Fibroblast of villous mesenchyme (primary cell): ENCODE data around the gene SIRPB1. TPM values are rescaled to one million over a fixed set of nuclear protein-coding genes. Genes with fewer than 3 reads are reported as not detected.

Source experiments
- DNase-seq: peaks from one replicate; pipeline ENCODE4 v3.0.0-alpha.2; 2010; ENCODE audit warnings: low read depth
- H3K4me3 ChIP-seq: 2 replicates; pipeline ENCODE4 v1.5.1; 2011; ENCODE audit warnings: low read depth, mild to moderate bottlenecking, low read length
- CTCF ChIP-seq: IDR thresholded peaks from 2 replicates; pipeline ENCODE4 v1.5.1; 2012; ENCODE audit warnings: low read depth, mild to moderate bottlenecking, low read length; ENCODE audit not compliant: insufficient read depth
- total RNA-seq: library from RNA; depleted of rRNA; stranded (reverse); fragments of >200 nt; gene quantifications from 2 replicates; pipeline ENCODE4 v1.2.3, GENCODE V29; 2012

Gene SIRPB1
- total RNA-seq, 1 donor, result not detected

- TF ChIP-seq CTCF, result no peak
- no peak overlapping the region for H3K4me3 ChIP-seq
- no peak for DNase-seq
Observed at GRCh38 chr20:1630186-1630585, 10.4 kb upstream of the SIRPB1 start.

GRCh38 chr20:1629321-1629720 lies 9.5 kb upstream of the SIRPB1 start:
- TF ChIP-seq CTCF, result no peak
- DNase-seq, result no peak
- no peak overlapping the region for H3K4me3 ChIP-seq

GRCh38 chr20:1628621-1629020 lies 8.8 kb upstream of the SIRPB1 start:
- TF ChIP-seq CTCF, result no peak
- no peak overlapping the region for H3K4me3 ChIP-seq
- DNase-seq, result no peak

- no peak for TF ChIP-seq CTCF
- no peak for DNase-seq
- H3K4me3 ChIP-seq, result no peak overlapping the region
Observed at GRCh38 chr20:1627200-1627550, 7.4 kb upstream of the SIRPB1 start.

GRCh38 chr20:1626528-1627199 lies 6.9 kb upstream of the SIRPB1 start:
- no peak for DNase-seq
- no peak overlapping the region for H3K4me3 ChIP-seq
- TF ChIP-seq CTCF, result no peak

GRCh38 chr20:1625083-1625690 lies 5.4 kb upstream of the SIRPB1 start:
- TF ChIP-seq CTCF, result no peak
- H3K4me3 ChIP-seq, result no peak overlapping the region
- no peak for DNase-seq

GRCh38 chr20:1623501-1624205 lies 3.8 kb upstream of the SIRPB1 start:
- DNase-seq, result no peak
- no peak overlapping the region for H3K4me3 ChIP-seq
- no peak for TF ChIP-seq CTCF
